HepG2 (cell line): Measurements from ENCODE around the gene C4BPA. TPM values are rescaled to one million over a fixed set of nuclear protein-coding genes. Genes with fewer than 3 reads are reported as not detected.

ENCODE experiments used
- ATAC-seq: fragments of 200-7000 bp; cut with Tn5 transposase; 3 replicates; pipeline ENCODE4 v1.9.1; 2020; ENCODE audit warnings: mild to moderate bottlenecking, moderate library complexity
- BruUV-seq: library from RNA; stranded (reverse); fragments of 400-500 nt; replicated peaks from 2 replicates; lab custom pipeline; 2021; lab: Mats Ljungman, UMichigan
- CTCF ChIA-PET: fragments of 300-600 bp; formaldehyde crosslinking; extraction: SDS; loops from one replicate; lab custom pipeline; 2021; ENCODE audit warnings: low total read pairs, inconsistent platforms, low intra/inter-chr PET ratio; lab: Yijun Ruan, JAX
- POLR2A ChIA-PET: fragments of 350-600 bp; sonication (Branson Sonifier 250); formaldehyde crosslinking; loops from one replicate; lab custom pipeline; 2020; ENCODE audit warnings: antibody characterized with exemption, inconsistent platforms; lab: Yijun Ruan, JAX
- DNase-seq: peaks from one replicate; pipeline ENCODE4 v3.0.0-alpha.2; 2015; ENCODE audit warnings: low spot score
- FAIRE-seq: peaks from 3 replicates; lab custom pipeline; 2011; peaks lifted over from hg19 to GRCh38; lab: Jason Lieb, UNC
- H2AFZ ChIP-seq: one replicate; pipeline ENCODE4 v1.6.1; 2011; ENCODE audit warnings: low read length, inconsistent platforms
- H3K27ac ChIP-seq: fragments of 300-600 bp; 3 replicates; pipeline ENCODE4 v1.8.0; 2011; ENCODE audit warnings: mixed run types, mild to moderate bottlenecking, mixed read lengths, low read length, inconsistent platforms; ENCODE audit not compliant: insufficient read depth; ENCODE audit errors: extremely low read length
- H3K27me3 ChIP-seq, 2 experiments: fragments of 200-600 bp in 1 of 2; 2 replicates in 1 of 2; 3 replicates in 1 of 2; pipeline versions ENCODE4 v1.6.0 to v1.8.0; 2011; ENCODE audit warnings: low read length in 2 of 2, mild to moderate bottlenecking in 2 of 2, moderate library complexity in 2 of 2, inconsistent platforms in 1 of 2; ENCODE audit not compliant: insufficient read depth in 2 of 2, control insufficient read depth in 1 of 2
- H3K36me3 ChIP-seq, 2 experiments: fragments of 200-600 bp in 1 of 2; replicated peaks in 1 of 2; 2 replicates in 1 of 2; 3 replicates in 1 of 2; pipeline versions ENCODE4 v1.5.1 to v1.8.0; 2011; ENCODE audit warnings: low read length in 2 of 2, inconsistent platforms in 1 of 2; ENCODE audit not compliant: insufficient read depth in 2 of 2, control insufficient read depth in 1 of 2
- H3K4me1 ChIP-seq: 2 replicates; pipeline ENCODE4 v1.5.1; 2012; ENCODE audit warnings: low read length, inconsistent platforms; ENCODE audit not compliant: insufficient read depth
- H3K4me2 ChIP-seq: 2 replicates; pipeline ENCODE4 v1.6.0; 2011; ENCODE audit warnings: low read depth, low read length, inconsistent platforms
- H3K4me3 ChIP-seq, 3 experiments: fragments of 200-600 bp in 1 of 3; sonication (generic), shearing (Covaris generic) in 1 of 3; replicated peaks in 1 of 3; 2 replicates each; pipeline ENCODE4 v1.5.1; 2011 to 2016; ENCODE audit warnings: low read length in 3 of 3, inconsistent platforms in 2 of 3, low read depth in 2 of 3, mild to moderate bottlenecking in 2 of 3, control low read depth in 1 of 3, mixed read lengths in 1 of 3; ENCODE audit not compliant: insufficient read depth in 1 of 3
- H3K79me2 ChIP-seq: one replicate; pipeline ENCODE4 v1.6.1; 2011; ENCODE audit warnings: low read length, inconsistent platforms; ENCODE audit not compliant: insufficient read depth
- H3K9ac ChIP-seq: 2 replicates; pipeline ENCODE4 v1.6.0; 2011; ENCODE audit warnings: mild to moderate bottlenecking, low read depth, low read length, inconsistent platforms; ENCODE audit not compliant: insufficient read depth
- H3K9me3 ChIP-seq: 2 replicates; pipeline ENCODE4 v1.5.1; 2012; ENCODE audit warnings: mild to moderate bottlenecking, low read length
- H4K20me1 ChIP-seq: 2 replicates; pipeline ENCODE4 v1.6.0; 2011; ENCODE audit warnings: inconsistent platforms, mild to moderate bottlenecking, low read length, moderate library complexity; ENCODE audit not compliant: insufficient read depth
- HNF1A ChIP-seq, 2 experiments: sonication (generic) in 1 of 2; formaldehyde crosslinking in 1 of 2; IDR thresholded peaks; 2 replicates each; pipeline versions ENCODE4 v1.4.0 to v1.6.1; 2016 to 2020; ENCODE audit warnings: borderline replicate concordance in 1 of 2, low read depth in 1 of 2, mild to moderate bottlenecking in 1 of 2, missing genetic modification reagents in 1 of 2
- MAFK ChIP-seq, 2 experiments: IDR thresholded peaks in 1 of 2; conservative IDR thresholded peaks in 1 of 2; 2 replicates each; pipeline ENCODE4 v1.6.1; 2011; ENCODE audit warnings: improper control_type of control experiment in 2 of 2, low read length in 2 of 2
- ZNF24 ChIP-seq: fragments of 450-650 bp; IDR thresholded peaks from 2 replicates; pipeline ENCODE4 v1.6.1; 2017; ENCODE audit warnings: antibody characterized with exemption, mild to moderate bottlenecking
- ZNF546 ChIP-seq: sonication (generic); formaldehyde crosslinking; conservative IDR thresholded peaks from 2 replicates; pipeline ENCODE4 v1.8.1; 2023; ENCODE audit warnings: mild to moderate bottlenecking, missing genetic modification reagents
- WGBS: methylation state at CpG from one replicate; pipeline ENCODE4 v1.1.6; 2017; ENCODE audit warnings: low lambda C conversion rate; 5-methylcytosine and 5-hydroxymethylcytosine counted together
- in situ Hi-C: cut with HindIII; loops from 2 replicates; pipeline ENCODE4 v1.10.0; 2017; ENCODE audit warnings: low pct_unique_long_range_greater_than_20kb; ENCODE audit not compliant: extremely low pct_ligation_motif_present
- intact Hi-C: fragments of 100-400 bp; cut with micrococcal nuclease; formaldehyde crosslinking; loops from one replicate; pipeline ENCODE4 v1.10.0; 2022; ENCODE audit not compliant: unreplicated experiment
- polyA plus RNA-seq, 8 experiments: library from polyadenylated mRNA; depleted of rRNA in 3 of 8; stranded (reverse) in 7 of 8; unstranded in 1 of 8; fragments of >200 nt; fragmentation: Illumina TruSeq in 4 of 8; extraction: Trizol in 4 of 8; gene quantifications; 2 replicates each; pipeline versions ENCODE4 v1.2.1 to v1.2.3, GENCODE V29; 2011 to 2016; ENCODE audit warnings: low read depth in 4 of 8, missing spikeins in 1 of 8, mixed read lengths in 1 of 8; ENCODE audit not compliant: insufficient read depth in 1 of 8
- total RNA-seq, 5 experiments: library from RNA; depleted of rRNA; stranded (reverse); fragments of >200 nt; fragmentation: Illumina TruSeq; extraction: Trizol; gene quantifications; 2 replicates each; pipeline ENCODE4 v1.2.3, GENCODE V29; 2016; ENCODE audit warnings: low read depth in 1 of 5

The C4BPA gene
- total and polyA plus RNA-seq, 2 of the 13 experiments (the other 11 are each of a cell fraction or from before 2014, with no cell fraction given), result 32.1 to 60.1 TPM

GRCh38 chr1:207186503-207186902 is 82.5 kb downstream of the C4BPA start (continued):
- TF ChIP-seq HNF1A (IDR thresholded peaks at IDR 0.05; ENCODE audit: low read depth) (no peak), HNF1A (CRISPR knock-in tag; IDR thresholded peaks at IDR 0.05; ENCODE audit: borderline replicate concordance) (no peak), ZNF24 (no peak)

GRCh38 chr1:207188901-207189300 is 84.9 kb downstream of the C4BPA start:
- H3K36me3 ChIP-seq, result no peaks in the 10 kb centered on the region
- ChIA-PET CTCF (no interaction called here), POLR2A (no interaction called here)
- H3K4me2 ChIP-seq, result no peak overlapping the region
- H3K9me3 ChIP-seq, result no peaks in the 10 kb centered on the region
- no peak overlapping the region for H2AFZ ChIP-seq
- H4K20me1 ChIP-seq, result no peaks in the 10 kb centered on the region
- BruUV-seq, result no TSS peak
- FAIRE-seq, result no peak
- no peaks in the 10 kb centered on the region for H3K4me1 ChIP-seq
- no peak overlapping the region for H3K27ac ChIP-seq
- H3K9ac ChIP-seq, result no peak overlapping the region
- intact Hi-C loops (no loop called here), in situ Hi-C loops (no loop called here)
- DNase-seq, result no peak
- ATAC-seq, result no peak
- TF ChIP-seq MAFK (conservative IDR thresholded peaks at IDR 0.05 in 1 of 2, IDR thresholded peaks at IDR 0.05 in 1 of 2; ENCODE audit: low read length in 2 of 2) (0 out of 4 replicates have a peak, but pooled peaks of 1 of the 2 experiments have one; percentile 5), ZNF546 (CRISPR knock-in tag) (no peak)
- WGBS, result 4% methylated on average over 1 of the region's 1 CpG
- no peaks in the 10 kb centered on the region for H3K79me2 ChIP-seq
- no peak overlapping the region for H3K4me3 ChIP-seq
- H3K27me3 ChIP-seq, result no peaks in the 10 kb centered on the region
